ENCODE data around the gene INCENP.

DNA sequence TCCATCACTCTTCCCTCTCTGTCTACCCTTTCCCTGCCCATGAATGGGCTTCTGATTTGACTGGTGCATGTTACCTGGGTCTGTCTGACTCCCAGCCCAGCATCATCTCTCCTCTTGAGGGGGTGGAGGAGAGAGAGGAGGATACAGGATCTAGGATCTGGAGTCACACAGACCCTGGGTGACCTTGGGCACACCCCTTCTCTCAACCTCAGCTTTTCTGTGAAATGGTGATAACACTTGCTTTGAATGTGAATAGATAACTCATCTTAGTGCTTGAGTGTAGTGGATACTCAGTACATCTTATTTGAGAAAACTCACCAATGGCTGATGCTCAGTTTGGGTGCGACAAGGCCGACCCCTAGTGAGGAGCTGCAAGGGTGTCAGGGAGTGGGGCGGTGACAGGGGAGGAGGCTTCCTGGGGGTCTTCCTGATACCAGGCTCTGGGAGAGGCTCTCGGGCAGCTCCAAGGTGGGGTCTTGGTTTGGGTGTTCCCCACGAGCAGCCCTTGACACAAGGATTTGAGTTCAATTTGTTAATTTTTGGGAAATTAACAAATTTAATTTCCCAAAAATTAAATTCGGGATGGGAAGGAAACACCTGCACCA is 9.0 kb downstream of the INCENP start:
- TF ChIP-seq, protein P1, sequence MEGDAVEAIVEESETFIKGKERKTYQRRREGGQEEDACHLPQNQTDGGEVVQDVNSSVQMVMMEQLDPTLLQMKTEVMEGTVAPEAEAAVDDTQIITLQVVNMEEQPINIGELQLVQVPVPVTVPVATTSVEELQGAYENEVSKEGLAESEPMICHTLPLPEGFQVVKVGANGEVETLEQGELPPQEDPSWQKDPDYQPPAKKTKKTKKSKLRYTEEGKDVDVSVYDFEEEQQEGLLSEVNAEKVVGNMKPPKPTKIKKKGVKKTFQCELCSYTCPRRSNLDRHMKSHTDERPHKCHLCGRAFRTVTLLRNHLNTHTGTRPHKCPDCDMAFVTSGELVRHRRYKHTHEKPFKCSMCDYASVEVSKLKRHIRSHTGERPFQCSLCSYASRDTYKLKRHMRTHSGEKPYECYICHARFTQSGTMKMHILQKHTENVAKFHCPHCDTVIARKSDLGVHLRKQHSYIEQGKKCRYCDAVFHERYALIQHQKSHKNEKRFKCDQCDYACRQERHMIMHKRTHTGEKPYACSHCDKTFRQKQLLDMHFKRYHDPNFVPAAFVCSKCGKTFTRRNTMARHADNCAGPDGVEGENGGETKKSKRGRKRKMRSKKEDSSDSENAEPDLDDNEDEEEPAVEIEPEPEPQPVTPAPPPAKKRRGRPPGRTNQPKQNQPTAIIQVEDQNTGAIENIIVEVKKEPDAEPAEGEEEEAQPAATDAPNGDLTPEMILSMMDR (IDR thresholded peaks at IDR 0.05), result no peak
- no peak for TF ChIP-seq POLR2A (IDR thresholded peaks at IDR 0.05)
